Renal cortical epithelial cell (primary cell): ENCODE results near the gene CENPC. TPM values are rescaled to one million over a fixed set of nuclear protein-coding genes. Genes with fewer than 3 reads are reported as not detected.

Experiments
- total RNA-seq: library from RNA; depleted of rRNA; stranded (reverse); fragments of >200 nt; gene quantifications from 2 replicates; pipeline ENCODE4 v1.2.3, GENCODE V29; 2014

The CENPC gene
- total RNA-seq, 1 donor from 2014 or later = 13.9 TPM

Other genes with a start within 250 kb of the CENPC start
- gene STAP1, start 13.2 kb upstream of the CENPC start, total RNA-seq = not detected in 2 replicates
- gene UBA6, start 155.7 kb upstream of the CENPC start, total RNA-seq = 230 and 342 TPM in 2 replicates
- gene GNRHR, start 208.9 kb upstream of the CENPC start, total RNA-seq = not detected in 2 replicates